ACHN (cell line): ENCODE data around the gene EIF3I.
A peak's percentile ranks its signal among the peaks of the same experiment; 100 is the strongest.

ENCODE experiments used
- DNase-seq: peaks from one replicate; pipeline ENCODE4 v3.0.0-alpha.2; 2015
- in situ Hi-C: cut with HindIII; loops from 2 replicates; pipeline ENCODE4 v1.10.0; 2017; ENCODE audit warnings: low sequenced_read_pairs, low pct_ligation_motif_present, low pct_unique_long_range_greater_than_20kb

The EIF3I gene

DNA sequence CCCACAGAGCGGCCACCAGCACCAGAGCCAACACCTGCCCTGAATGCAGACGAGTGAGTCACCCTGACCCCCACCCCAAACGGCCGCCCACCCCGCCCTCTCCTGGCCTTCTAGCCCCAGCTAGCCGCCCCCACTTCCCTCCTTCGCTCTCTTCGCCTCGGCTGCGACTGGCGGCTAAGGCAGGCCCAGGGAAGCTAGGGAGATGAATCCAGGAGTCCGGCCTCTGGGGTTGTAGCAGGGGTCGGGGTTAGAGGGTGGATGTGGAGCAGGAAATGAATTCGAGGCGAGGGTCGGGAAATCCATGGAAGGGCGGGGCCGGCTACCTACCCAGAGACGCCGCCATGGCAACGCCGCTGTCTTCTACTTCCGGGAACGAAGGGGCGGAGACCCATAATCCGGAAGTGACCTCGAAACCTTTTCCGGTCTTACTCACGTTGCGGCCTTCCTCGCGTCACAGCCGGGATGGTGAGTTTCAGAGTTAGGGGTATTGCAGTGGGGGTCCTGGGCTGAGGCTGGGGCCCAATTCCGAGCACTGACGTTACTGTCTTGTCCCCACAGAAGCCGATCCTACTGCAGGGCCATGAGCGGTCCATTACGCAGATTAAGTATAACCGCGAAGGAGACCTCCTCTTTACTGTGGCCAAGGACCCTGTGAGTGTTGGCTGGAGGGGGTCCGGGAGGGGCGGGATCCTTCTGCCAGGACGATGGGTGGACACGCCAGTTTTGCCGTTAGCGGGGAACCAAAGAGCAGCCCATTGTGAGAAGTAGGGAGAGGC is at the start of gene EIF3I, which contains the start of gene TMEM234:
Gene EIF3I, plus strand, starts transcription at position 428 of the 776 bp plus-strand sequence. Its CDS starts 35 bp downstream, at position 463.
Gene TMEM234, minus strand, starts transcription at position 374 of the 776 bp plus-strand sequence. Its CDS starts 31 bp downstream, at position 343.
- peak; percentile 91 for DNase-seq
- in situ Hi-C loops = no loop called here

DNA sequence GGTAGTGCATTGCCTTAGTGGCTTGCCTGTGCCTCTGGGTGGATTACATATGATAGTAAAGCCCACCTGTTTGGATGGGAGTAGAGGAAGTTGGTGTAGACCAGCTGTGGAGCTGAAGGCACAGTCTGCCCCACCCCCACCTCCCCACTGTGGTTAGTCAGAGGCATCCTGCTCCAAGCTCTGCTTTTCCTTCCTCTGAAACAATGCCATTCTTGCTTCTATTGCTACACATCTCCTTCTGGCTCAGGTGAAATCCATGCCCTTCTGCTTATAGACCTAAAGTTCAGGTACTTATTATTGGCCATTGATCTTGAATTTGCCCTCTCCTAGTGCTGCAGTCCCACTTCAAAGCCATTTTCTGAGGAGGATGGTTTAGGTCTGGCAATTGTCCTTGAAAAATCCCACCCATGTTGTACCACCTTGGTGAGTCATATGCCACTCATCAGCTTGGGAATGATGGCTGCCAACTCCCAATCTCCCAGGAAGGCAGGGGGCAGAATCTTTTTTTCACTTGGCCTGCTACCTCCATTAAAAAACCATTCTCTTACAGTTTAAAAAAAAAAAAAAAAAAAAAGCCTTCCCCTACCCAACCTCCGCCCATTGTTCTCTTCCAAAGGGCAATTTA is 49.5 kb upstream of the EIF3I start:
- no peak for DNase-seq
- in situ Hi-C loops = no loop called here

DNA sequence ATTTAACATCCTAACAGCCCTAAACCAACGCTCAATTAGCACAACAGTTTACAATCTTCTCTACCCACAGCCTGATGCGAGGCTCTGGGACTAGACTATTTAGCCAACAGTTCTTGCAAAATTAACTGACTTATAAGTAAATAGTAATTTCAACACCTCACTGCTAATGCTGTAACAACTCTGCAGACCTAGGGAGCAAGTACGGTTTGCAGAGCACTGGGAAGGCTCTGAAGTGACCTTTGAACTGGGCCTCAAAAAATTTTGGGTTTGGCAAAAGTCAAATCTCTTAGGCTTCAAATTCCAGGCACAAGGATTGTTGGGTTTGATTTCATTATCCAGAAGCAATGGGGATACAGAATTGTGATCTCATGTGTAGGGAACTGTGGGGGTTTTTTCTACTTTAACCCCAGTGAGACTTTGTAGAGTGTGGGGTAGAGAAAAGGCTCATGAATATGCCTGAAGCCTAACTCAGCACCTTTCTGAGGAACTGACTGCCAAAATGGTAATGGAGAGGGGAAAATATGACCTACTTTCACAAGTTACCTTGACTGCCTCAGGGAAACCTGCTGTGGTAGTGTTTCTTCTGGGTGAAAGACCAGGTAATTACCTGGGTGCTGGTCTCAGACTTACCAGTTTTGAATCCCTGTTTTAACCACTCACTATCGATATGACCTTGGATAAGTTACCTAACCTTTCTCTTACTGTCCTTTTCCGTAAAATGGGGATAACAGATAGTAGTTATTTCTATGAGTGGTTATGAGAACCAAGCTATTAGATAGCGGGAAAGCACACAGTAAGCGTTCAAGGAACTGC is 43.6 kb upstream of the EIF3I start:
- no peak for DNase-seq
- in situ Hi-C loops = no loop called here

DNA sequence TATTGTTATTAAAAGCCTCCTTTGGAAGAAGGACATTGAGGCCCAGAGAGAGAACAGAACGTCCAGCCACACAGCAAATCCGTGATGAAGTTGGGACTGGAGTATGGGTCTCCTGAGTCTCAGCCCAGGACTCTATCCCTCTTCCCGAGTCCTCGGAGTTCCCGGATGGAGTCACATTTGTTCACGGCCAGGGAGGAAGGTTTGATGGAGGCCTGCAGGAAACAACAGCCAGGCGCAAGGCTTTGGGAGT is 43.1 kb upstream of the EIF3I start:
- DNase-seq = no peak
- in situ Hi-C loops = no loop called here

DNA sequence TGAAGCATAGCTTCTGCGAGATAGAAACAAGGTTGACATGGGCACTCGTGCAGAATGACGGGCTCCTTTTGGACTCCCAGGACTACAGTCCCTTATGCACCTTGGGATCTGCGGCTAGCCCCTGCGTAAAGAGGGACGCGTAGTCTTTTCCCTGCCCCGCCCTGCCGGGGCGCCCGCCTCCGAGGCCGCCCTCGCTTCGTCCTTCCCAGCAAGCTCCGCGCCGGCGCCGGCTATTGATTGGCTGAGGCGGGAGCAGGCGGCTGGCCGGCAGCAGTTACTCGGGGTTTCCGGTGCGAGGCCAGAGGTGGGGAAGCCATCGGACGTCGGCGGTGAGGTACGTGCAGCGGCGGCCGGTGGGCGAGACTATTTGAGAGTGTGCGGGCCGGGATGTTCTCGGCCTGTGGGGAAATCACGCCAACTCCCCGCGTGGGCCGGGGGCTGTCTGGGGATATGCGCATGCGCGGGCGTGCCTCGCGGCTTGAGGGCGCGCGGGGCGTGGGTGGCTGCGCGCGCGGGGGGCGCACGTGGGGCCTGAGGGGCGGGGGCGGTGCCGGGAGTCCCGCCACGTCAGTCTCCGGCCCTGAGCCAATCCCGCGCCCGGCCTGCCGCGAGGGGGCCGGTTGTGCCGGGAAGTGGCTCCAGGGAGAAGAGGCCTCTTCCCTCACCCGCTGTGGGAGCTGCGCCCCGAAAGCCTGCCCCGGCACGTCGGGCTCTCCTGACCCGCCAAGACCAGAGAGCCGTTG is 42.6 kb upstream of the EIF3I start, which contains the start of gene TXLNA:
Gene TXLNA, plus strand, starts transcription at position 233 of the 743 bp plus-strand sequence. CDS start 671 bp downstream, outside the sequence.
- in situ Hi-C loops = no loop called here
- peak; percentile 90 for DNase-seq

DNA sequence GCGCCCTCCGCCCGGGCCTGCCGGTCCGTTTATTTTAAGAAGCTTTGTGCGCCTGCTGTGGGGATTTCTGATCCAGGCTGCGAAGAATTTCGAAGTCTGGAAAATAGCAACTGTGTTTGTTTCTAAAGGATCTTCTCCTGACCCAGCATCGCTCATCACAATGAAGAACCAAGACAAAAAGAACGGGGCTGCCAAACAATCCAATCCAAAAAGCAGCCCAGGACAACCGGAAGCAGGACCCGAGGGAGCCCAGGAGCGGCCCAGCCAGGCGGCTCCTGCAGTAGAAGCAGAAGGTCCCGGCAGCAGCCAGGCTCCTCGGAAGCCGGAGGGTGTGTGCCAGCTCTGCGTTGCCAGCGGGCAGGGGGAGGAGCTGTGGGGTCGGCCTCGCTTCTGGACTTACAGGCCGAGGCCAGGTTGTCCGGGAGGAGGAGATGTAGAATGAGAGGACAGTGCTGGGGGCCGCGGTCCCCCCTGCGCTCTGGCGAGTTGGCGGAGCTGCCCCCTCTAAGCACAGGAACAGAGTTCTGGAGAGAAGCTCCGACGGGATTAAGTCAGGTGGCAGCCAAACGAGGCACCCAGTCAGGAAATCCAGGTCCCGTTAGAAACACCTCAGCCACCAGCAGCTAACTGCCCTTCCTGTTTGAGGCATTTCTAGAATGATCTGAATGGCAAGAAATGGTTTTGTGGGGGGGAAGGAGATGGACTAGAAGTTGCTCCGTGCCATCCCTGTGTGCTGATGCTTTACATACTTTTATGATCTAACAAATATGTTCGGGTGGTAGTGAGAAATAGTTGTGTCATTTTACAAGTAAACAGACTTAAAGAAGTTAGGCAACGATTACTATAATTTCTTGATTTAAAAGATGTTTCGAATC is 41.8 kb upstream of the EIF3I start:
- in situ Hi-C loops = no loop called here
- peak; percentile 56 for DNase-seq

DNA sequence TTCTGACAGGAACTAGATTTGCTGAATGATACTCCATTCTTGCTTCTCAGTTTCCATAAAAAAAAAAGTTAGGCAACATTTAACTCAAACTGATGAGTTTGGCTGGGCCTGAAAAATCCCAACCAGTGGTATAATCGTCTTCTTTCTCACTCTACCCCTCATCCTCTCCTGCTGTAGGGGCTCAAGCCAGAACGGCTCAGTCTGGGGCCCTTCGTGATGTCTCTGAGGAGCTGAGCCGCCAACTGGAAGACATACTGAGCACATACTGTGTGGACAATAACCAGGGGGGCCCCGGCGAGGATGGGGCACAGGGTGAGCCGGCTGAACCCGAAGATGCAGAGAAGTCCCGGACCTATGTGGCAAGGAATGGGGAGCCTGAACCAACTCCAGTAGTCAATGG is 41.1 kb upstream of the EIF3I start:
- no peak for DNase-seq
- in situ Hi-C loops = no loop called here

DNA sequence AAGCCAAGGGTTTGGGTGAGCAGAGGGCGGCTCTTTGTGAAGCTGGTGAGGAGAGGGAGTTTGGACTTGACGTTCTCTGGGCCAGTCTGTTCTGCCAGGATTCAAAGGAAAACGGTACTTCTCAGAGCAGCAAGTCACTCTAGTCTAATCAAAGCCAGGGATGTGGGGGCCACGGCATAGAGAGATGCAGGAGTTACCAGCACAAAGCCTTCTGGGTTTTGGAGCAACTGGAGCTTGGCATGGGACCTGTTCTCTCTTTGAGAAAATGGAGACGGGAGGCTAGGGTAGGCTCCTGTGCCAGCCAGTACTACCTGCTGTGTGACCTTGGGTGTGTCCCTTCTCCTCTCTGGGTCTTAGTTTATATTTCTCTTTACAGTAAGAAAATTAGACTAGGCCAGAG is 40.6 kb upstream of the EIF3I start:
- in situ Hi-C loops = no loop called here
- no peak for DNase-seq

DNA sequence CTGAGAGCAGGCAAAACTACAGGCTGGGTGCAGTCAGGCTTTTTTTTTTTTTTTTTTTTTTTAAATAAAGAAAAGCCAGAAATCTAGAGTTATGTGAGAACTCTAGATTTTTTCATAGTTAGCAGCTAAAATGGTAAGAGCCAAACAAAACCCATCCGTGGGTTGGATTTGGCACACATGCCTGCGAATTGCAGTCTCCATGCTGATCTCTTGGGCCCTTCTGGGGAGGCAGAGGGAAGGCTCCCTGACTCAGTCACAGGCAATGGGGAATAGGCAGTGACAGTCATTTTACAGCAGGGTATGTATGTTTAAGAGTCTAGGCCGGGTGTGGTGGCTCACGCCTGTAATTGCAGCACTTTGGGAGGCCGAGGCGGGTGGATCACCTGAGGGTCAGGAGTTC is 40.1 kb upstream of the EIF3I start:
- in situ Hi-C loops = no loop called here
- DNase-seq = no peak

DNA sequence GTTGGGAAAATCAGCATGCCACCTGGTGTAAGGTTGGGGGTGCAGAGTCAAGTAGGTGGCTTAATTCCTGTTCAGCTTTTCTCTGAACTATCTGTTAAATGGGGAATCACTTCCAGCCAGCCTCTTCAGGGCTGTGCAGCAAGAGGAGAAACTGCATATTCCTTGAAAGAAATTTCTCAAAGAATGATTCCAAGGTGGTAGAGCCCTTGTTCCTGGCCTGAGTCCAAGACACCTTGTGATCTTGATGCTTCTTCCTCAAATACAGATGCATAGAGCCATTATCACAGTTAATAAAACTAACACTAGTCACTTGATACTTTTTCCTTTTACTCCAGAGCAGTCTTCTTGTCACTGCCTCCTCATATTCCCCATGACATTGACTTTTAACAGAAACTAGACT is 37.6 kb upstream of the EIF3I start:
- DNase-seq = no peak
- in situ Hi-C loops = no loop called here

DNA sequence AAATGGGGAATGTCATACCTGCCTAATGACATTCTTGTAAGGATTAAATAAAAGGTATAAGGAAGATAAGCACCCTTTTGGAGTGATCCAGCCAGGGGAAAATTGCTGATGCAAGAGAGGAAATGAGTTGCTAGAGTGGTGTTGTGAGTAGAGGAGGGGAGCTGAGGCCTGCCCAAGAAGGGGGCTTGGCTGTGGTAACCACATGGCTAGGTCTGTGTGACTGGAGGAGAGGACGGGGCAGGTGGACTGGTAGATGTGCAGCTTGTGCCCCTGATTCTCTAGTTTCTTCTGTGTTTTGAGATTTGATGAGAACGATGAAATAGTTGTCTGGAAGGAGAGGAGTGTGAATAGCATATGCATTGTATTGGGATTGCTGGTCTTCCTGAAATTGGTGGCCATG is 36.1 kb upstream of the EIF3I start:
- DNase-seq = no peak
- in situ Hi-C loops = no loop called here

DNA sequence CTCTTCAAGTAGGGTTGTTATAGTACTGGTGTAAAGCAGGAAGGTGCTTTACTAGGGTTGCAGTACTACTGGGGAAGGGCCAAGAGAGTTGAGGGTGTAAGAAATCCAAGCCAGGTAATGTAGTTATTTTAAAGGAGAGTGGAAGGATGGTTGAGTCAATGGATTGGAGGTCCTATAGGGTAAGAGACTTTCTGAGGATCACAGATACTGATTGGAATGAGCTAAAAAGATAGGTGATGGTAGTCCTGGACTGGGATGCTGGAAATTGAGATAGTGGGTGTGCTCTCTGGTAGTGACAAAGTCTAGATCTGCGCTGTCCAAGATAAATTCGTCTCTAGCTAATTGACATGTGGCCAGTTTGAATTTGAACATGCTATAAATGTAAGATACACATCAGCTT is 35.7 kb upstream of the EIF3I start:
- no peak for DNase-seq
- in situ Hi-C loops = no loop called here

DNA sequence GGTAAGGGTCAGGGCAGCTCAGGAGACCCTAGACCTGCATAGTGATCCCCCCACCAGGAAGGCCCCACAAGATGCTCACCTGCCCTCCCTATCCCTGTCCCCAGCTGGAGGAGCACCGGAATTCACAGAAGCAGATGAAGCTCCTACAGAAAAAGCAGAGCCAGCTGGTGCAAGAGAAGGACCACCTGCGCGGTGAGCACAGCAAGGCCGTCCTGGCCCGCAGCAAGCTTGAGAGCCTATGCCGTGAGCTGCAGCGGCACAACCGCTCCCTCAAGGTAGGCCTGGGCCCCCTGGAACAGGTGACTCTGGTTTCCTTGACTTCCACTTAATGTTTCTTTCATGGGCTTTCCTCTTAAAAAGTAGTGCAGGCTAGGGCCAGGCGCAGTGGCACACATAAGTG is 34.4 kb upstream of the EIF3I start:
- DNase-seq = no peak

DNA sequence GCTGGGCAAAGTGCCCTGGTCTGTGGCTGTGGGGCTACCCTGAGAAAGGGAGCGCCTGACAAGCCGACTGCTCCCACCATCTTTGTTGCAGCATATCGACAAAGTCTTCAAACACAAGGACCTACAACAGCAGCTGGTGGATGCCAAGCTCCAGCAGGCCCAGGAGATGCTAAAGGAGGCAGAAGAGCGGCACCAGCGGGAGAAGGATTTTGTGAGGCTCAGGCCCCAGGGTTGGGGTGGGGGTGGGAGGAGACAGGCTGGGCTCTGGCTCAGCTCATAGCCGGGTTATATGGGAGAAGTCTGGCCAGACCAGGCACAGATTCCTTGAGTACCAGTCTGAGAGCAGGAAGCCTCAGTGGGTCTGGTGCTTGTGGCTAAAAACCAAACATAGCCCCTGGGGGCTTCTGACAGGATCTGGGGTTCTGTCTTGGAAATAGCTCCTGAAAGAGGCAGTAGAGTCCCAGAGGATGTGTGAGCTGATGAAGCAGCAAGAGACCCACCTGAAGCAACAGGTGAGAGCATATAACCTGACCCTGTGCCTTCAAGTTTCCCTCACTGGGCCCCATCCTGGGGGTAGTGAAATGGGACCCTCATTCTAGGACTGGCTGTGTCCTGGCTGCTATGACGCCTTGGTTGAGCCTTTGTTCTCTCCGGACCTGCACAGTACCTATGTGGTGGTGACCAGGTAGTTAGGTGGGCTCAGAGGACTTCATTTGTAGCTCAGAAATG is 29.8 kb upstream of the EIF3I start:
- in situ Hi-C loops = no loop called here

More for the DNA sequence above, 34.4 kb upstream of the EIF3I start:
- in situ Hi-C loops = no loop called here

DNA sequence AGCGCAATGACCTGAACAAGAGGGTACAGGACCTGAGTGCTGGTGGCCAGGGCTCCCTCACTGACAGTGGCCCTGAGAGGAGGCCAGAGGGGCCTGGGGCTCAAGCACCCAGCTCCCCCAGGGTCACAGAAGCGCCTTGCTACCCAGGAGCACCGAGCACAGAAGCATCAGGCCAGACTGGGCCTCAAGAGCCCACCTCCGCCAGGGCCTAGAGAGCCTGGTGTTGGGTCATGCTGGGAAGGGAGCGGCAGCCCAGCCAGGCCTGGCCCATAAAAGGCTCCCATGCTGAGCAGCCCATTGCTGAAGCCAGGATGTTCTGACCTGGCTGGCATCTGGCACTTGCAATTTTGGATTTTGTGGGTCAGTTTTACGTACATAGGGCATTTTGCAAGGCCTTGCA is 27.2 kb upstream of the EIF3I start:
- DNase-seq = no peak

More for the DNA sequence above, 29.8 kb upstream of the EIF3I start:
- no peak for DNase-seq

DNA sequence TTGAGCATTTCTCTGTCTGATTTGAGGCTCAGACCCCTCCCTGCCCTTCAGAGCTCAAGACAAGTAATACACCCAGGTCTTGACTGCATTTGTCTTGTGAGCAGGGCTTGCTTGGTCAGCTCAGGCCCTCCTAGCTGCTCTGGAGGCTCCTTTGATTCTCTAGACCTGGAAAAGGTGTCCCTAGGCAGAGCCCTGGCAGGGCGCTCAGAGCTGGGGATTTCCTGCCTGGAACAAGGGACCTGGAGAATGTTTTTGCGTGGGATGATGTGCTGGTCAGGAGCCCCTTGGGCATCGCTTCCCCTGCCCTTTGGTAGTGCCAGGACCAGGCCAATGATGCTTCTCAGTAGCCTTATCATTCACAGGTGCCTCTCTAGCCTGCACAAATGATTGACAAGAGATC is 26.7 kb upstream of the EIF3I start:
- in situ Hi-C loops = no loop called here
- no peak for DNase-seq

More for the DNA sequence above, 27.2 kb upstream of the EIF3I start:
- in situ Hi-C loops = no loop called here
